K562 (cell line): ENCODE results near the gene CKLF.
A peak's percentile ranks its signal among the peaks of the same experiment; 100 is the strongest.

ENCODE experiments used
- EGR1 ChIP-seq: fragments of 450-650 bp; conservative IDR thresholded peaks from 2 replicates; pipeline ENCODE4 v1.6.1; 2017; ENCODE audit warnings: mild to moderate bottlenecking
- MAFK ChIP-seq: IDR thresholded peaks from 2 replicates; pipeline ENCODE4 v1.6.1; 2011; ENCODE audit warnings: low read length, improper control_type of control experiment
- MAZ ChIP-seq, 2 experiments: fragments of 450-650 bp in 1 of 2; sonication (generic) in 1 of 2; formaldehyde crosslinking; IDR thresholded peaks in 1 of 2; conservative IDR thresholded peaks in 1 of 2; 2 replicates each; pipeline versions ENCODE4 v1.4.0 to v1.5.0; 2020; ENCODE audit warnings: mild to moderate bottlenecking in 1 of 2, missing genetic modification reagents in 1 of 2
- MTF1 ChIP-seq: fragments of 250-450 bp; sonication (Bioruptor Pico); IDR thresholded peaks from 2 replicates; pipeline ENCODE4 v1.9.0; 2021; ENCODE audit warnings: moderate library complexity, mild to moderate bottlenecking, inconsistent platforms, borderline replicate concordance
- POLR2AphosphoS5 ChIP-seq: IDR thresholded peaks from 2 replicates; pipeline ENCODE4 v1.6.1; 2011; ENCODE audit warnings: mild to moderate bottlenecking, low read depth, low read length, moderate library complexity; ENCODE audit not compliant: control insufficient read depth, insufficient read depth
- SPI1 ChIP-seq: IDR thresholded peaks from 2 replicates; pipeline ENCODE4 v1.6.1; 2011; ENCODE audit warnings: low read depth, low read length, control low read depth, borderline replicate concordance
- TRIM28 ChIP-seq: fragments of 450-650 bp; IDR thresholded peaks from 2 replicates; pipeline ENCODE4 v1.6.1; 2017
- ZBTB7A ChIP-seq: IDR thresholded peaks from 2 replicates; pipeline ENCODE4 v1.6.1; 2011; ENCODE audit warnings: low read depth, mild to moderate bottlenecking, low read length, moderate library complexity, borderline replicate concordance; ENCODE audit not compliant: control insufficient read depth
- ZNF586 ChIP-seq: fragments of 450-650 bp; formaldehyde crosslinking; conservative IDR thresholded peaks from 2 replicates; pipeline ENCODE4 v1.4.0; 2020; ENCODE audit warnings: mild to moderate bottlenecking, moderate library complexity

- TF ChIP-seq MAFK (no peak), MAZ (CRISPR knock-in tag; conservative IDR thresholded peaks at IDR 0.05 in 1 of 2, IDR thresholded peaks at IDR 0.05 in 1 of 2) (peak; percentile 49 to 66; a peak in 3 of 4 replicates), TRIM28 (no peak), EGR1 (no peak), ZBTB7A (no peak; the same call in 1 of the 2 replicates), MTF1 (no peak), POLR2AphosphoS5 (peak; percentile 39; the same call in 1 of the 2 replicates), ZNF586 (CRISPR knock-in tag) (no peak), SPI1 (peak; percentile 100)
Observed at GRCh38 chr16:66524601-66525164, 27.7 kb upstream of the CKLF start.
